SU-DHL-6 (cell line): Measurements from ENCODE around the gene PRMT5.
"Not testable (repeated sequence)": the region's sequence is repeated elsewhere in the genome, so short reads cannot be mapped to it uniquely, and the experiment has no call there.

ENCODE experiments used
- H2AFZ ChIP-seq: fragments of 200-600 bp; sonication (generic); 2 replicates; pipeline ENCODE4 v1.6.1; 2014; ENCODE audit warnings: low read depth, mild to moderate bottlenecking, moderate library complexity, mixed read lengths, antibody characterized with exemption, low read length; ENCODE audit not compliant: severe bottlenecking
- H3F3A ChIP-seq: fragments of 200-600 bp; shearing (Covaris generic); 2 replicates; pipeline ENCODE4 v1.6.0; 2016; ENCODE audit warnings: antibody characterized with exemption, mild to moderate bottlenecking; ENCODE audit not compliant: insufficient read depth
- H3K27ac ChIP-seq: fragments of 200-600 bp; sonication (generic); 2 replicates; pipeline ENCODE4 v1.5.1; 2016; ENCODE audit warnings: low read depth, mild to moderate bottlenecking, low read length, moderate library complexity, mixed read lengths
- H3K27me3 ChIP-seq: fragments of 200-600 bp; sonication (generic), shearing (Covaris generic); 2 replicates; pipeline ENCODE4 v1.6.0; 2014; ENCODE audit warnings: mild to moderate bottlenecking, low read length
- H3K36me3 ChIP-seq: fragments of 200-600 bp; sonication (generic); 2 replicates; pipeline ENCODE4 v1.6.1; 2014; ENCODE audit warnings: mild to moderate bottlenecking, low read length, mixed read lengths
- H3K4me2 ChIP-seq: fragments of 300-600, 200-600 bp; shearing (Covaris generic), sonication (generic); 2 replicates; pipeline ENCODE4 v1.6.0; 2014; ENCODE audit warnings: low read length, low read depth, mild to moderate bottlenecking; ENCODE audit not compliant: poor library complexity, severe bottlenecking
- H3K4me3 ChIP-seq: fragments of 200-600 bp; sonication (generic); 2 replicates; pipeline ENCODE4 v1.5.1; 2014; ENCODE audit warnings: antibody characterized with exemption, low read length, mild to moderate bottlenecking, mixed read lengths; ENCODE audit not compliant: insufficient read depth, poor library complexity, severe bottlenecking
- H3K79me2 ChIP-seq: fragments of 200-600 bp; sonication (generic); 2 replicates; pipeline ENCODE4 v1.6.1; 2014; ENCODE audit warnings: mild to moderate bottlenecking, low read length, moderate library complexity; ENCODE audit not compliant: insufficient read depth
- H3K9ac ChIP-seq: fragments of 200-600 bp; sonication (generic); 2 replicates; pipeline ENCODE4 v1.7.0; 2014; ENCODE audit warnings: mild to moderate bottlenecking, low read length
- H3K9me2 ChIP-seq: fragments of 200-600 bp; sonication (generic); replicated peaks from 2 replicates; pipeline ENCODE4 v1.6.1; 2014; ENCODE audit warnings: low read length; ENCODE audit not compliant: insufficient read depth
- H3K9me3 ChIP-seq: fragments of 200-600 bp; sonication (generic); 2 replicates; pipeline ENCODE4 v1.6.1; 2014; ENCODE audit warnings: low read length, mixed read lengths; ENCODE audit not compliant: insufficient read depth
- H4K20me1 ChIP-seq: fragments of 200-600 bp; sonication (generic); 2 replicates; pipeline ENCODE4 v1.6.1; 2014; ENCODE audit warnings: low read depth, mild to moderate bottlenecking, antibody characterized with exemption, low read length, moderate library complexity, mixed read lengths
- EZH2phosphoT487 ChIP-seq: fragments of 200-600 bp; sonication (generic), shearing (Covaris generic); conservative IDR thresholded peaks from 2 replicates; pipeline ENCODE4 v1.6.1; 2018; ENCODE audit warnings: mild to moderate bottlenecking, antibody characterized with exemption, low read length, moderate library complexity, mixed read lengths
- TF ChIP-seq, protein P1 (sequence below): fragments of 200-600 bp; sonication (generic); IDR thresholded peaks from one replicate; pipeline ENCODE4 v1.5.1; 2017; ENCODE audit warnings: antibody characterized with exemption, mild to moderate bottlenecking, low read length, moderate library complexity; ENCODE audit not compliant: insufficient read depth, poor library complexity, severe bottlenecking

Gene PRMT5

DNA sequence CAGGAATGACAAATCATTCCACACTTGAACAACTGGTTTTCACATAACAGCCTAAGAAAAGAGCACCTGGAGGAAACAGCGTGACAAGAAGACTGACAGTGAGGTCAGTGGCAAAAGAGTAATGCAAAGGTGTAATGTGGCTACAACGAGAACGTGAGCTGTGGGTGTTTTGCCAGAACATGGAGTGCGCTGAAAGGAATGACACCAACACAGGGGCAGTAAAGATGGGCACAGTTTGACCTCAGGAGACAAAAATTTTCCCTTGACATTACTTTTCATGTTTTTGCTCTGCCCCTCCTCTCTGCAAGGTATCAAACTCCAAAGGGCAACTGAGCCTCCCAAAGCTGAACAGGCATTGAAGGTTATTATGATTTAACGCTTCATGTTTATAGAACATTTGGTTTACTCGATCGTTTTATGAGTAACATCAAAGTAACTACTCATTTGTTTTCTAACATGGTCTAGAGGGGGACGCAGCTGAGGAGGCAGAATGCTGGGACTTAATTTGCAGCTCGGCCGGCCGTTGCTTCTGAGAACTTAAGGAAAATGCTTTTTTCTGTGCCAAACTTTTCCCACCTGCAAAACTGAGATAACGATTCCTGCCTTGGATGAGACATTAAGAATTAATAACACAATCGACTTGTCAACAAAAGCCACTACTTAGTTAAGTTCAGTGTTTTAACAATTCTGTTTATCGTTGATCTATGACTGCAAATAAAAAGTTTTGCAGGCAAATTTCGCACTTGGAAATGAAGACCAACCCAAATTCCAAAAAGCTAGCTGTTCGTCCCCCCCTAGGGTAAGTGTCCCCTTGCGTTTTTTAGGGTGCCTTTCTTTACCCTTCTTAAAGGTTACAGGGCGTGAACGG is 26.8 kb upstream of the PRMT5 start:
- Histone ChIP-seq H3K27me3 (no peaks in the 10 kb centered on the region), H2AFZ (peak overlapping the region; percentile 98), H3K9me2 (no peaks in the 10 kb centered on the region), H3K9ac (peak overlapping the region; percentile 95), H3K4me2 (peak overlapping the region; percentile 76), H3F3A (peaks cover 4% of the 10 kb centered on the region; the same call in 1 of the 2 replicates), H3K79me2 (no peaks in the 10 kb centered on the region; the same call in 1 of the 2 replicates), H3K36me3 (no peaks in the 10 kb centered on the region), H3K27ac (peak overlapping the region; percentile 79), H4K20me1 (no peaks in the 10 kb centered on the region), H3K9me3 (no peaks in the 10 kb centered on the region), H3K4me3 (peak overlapping the region; percentile 88)
- TF ChIP-seq, protein P1, sequence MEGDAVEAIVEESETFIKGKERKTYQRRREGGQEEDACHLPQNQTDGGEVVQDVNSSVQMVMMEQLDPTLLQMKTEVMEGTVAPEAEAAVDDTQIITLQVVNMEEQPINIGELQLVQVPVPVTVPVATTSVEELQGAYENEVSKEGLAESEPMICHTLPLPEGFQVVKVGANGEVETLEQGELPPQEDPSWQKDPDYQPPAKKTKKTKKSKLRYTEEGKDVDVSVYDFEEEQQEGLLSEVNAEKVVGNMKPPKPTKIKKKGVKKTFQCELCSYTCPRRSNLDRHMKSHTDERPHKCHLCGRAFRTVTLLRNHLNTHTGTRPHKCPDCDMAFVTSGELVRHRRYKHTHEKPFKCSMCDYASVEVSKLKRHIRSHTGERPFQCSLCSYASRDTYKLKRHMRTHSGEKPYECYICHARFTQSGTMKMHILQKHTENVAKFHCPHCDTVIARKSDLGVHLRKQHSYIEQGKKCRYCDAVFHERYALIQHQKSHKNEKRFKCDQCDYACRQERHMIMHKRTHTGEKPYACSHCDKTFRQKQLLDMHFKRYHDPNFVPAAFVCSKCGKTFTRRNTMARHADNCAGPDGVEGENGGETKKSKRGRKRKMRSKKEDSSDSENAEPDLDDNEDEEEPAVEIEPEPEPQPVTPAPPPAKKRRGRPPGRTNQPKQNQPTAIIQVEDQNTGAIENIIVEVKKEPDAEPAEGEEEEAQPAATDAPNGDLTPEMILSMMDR, result no peak
- TF ChIP-seq EZH2phosphoT487, result no peak

GRCh38 chr14:22952418-22952817 is 23.2 kb upstream of the PRMT5 start:
- Histone ChIP-seq H4K20me1 (no peaks in the 10 kb centered on the region), H3K9me2 (no peaks in the 10 kb centered on the region), H3F3A (no peaks in the 10 kb centered on the region; the same call in 1 of the 2 replicates), H3K4me3 (no peak overlapping the region), H3K9ac (no peak overlapping the region), H3K36me3 (0 out of 2 replicates have a peak, but pooled peaks cover 4% of the 10 kb centered on the region), H3K79me2 (no peaks in the 10 kb centered on the region; the same call in 1 of the 2 replicates), H3K4me2 (no peak overlapping the region), H3K27me3 (no peaks in the 10 kb centered on the region), H3K9me3 (no peaks in the 10 kb centered on the region), H2AFZ (no peak overlapping the region), H3K27ac (no peak overlapping the region)
- TF ChIP-seq EZH2phosphoT487, result no peak
- TF ChIP-seq, protein P1, result no peak

GRCh38 chr14:22951795-22952194 is 22.6 kb upstream of the PRMT5 start:
- H3K9me2 ChIP-seq, H3K9ac ChIP-seq, H3K27me3 ChIP-seq, H3K27ac ChIP-seq, H3K4me2 ChIP-seq, H3K79me2 ChIP-seq, H3K36me3 ChIP-seq, H3K4me3 ChIP-seq, H4K20me1 ChIP-seq, H2AFZ ChIP-seq, H3F3A ChIP-seq, H3K9me3 ChIP-seq: not testable (repeated sequence)

- H3F3A ChIP-seq, result 0 out of 2 replicates have a peak, but pooled peaks cover 3% of the 10 kb centered on the region
- no peaks in the 10 kb centered on the region for H3K9me3 ChIP-seq
- H3K79me2 ChIP-seq, result no peaks in the 10 kb centered on the region
- no peaks in the 10 kb centered on the region for H3K9me2 ChIP-seq
- H3K4me2 ChIP-seq, result no peak overlapping the region
- no peak for TF ChIP-seq EZH2phosphoT487
- TF ChIP-seq, protein P1, result no peak
- H3K9ac ChIP-seq, result no peak overlapping the region
- no peak overlapping the region for H2AFZ ChIP-seq
- 0 out of 2 replicates have a peak, but pooled peaks cover 7% of the 10 kb centered on the region for H3K36me3 ChIP-seq
- H3K27me3 ChIP-seq, result no peaks in the 10 kb centered on the region
- no peaks in the 10 kb centered on the region for H4K20me1 ChIP-seq
- H3K4me3 ChIP-seq, result no peak overlapping the region
- no peak overlapping the region for H3K27ac ChIP-seq
These were observed 16.5 kb upstream of the PRMT5 start for GRCh38 chr14:22945642-22946041.
